ENCODE data around the gene C5.

- TF ChIP-seq TAF1 (IDR thresholded peaks at IDR 0.05; ENCODE audit: low read depth, low read length) (no peak), POLR2A (IDR thresholded peaks at IDR 0.05; ENCODE audit: low read depth, low read length) (peak; percentile 30; the same call in 1 of the 2 replicates), POLR2AphosphoS5 (IDR thresholded peaks at IDR 0.05; ENCODE audit: low read depth, low read length) (peak; percentile 45; the same call in 1 of the 2 replicates), SPI1 (IDR thresholded peaks at IDR 0.05; ENCODE audit: low read depth, low read length) (no peak), PAX5 (IDR thresholded peaks at IDR 0.05; ENCODE audit: insufficient read depth, low read length, severe bottlenecking) (no peak), POU2F2 (IDR thresholded peaks at IDR 0.05; ENCODE audit: low read depth, low read length) (no peak)
Observed at GRCh38 chr9:120914396-120914795, 135.7 kb downstream of the C5 start.
